Ishikawa (cell line): ENCODE measurements around the gene GPATCH3.

Source experiments
- CEBPB ChIP-seq: IDR thresholded peaks from 2 replicates; pipeline ENCODE4 v1.6.1; 2012
- CREB1 ChIP-seq: IDR thresholded peaks from 2 replicates; pipeline ENCODE4 v1.6.1; 2012; ENCODE audit warnings: low read depth
- EGR1 ChIP-seq: IDR thresholded peaks from 2 replicates; pipeline ENCODE4 v1.6.1; 2012
- EP300 ChIP-seq: IDR thresholded peaks from 2 replicates; pipeline ENCODE4 v1.6.1; 2012; ENCODE audit warnings: borderline replicate concordance
- FOXM1 ChIP-seq: IDR thresholded peaks from 2 replicates; pipeline ENCODE4 v1.6.1; 2012; ENCODE audit warnings: low read depth, borderline replicate concordance
- NFIC ChIP-seq: IDR thresholded peaks from 2 replicates; pipeline ENCODE4 v1.6.1; 2012
- RAD21 ChIP-seq: IDR thresholded peaks from 2 replicates; pipeline ENCODE4 v1.6.1; 2012; ENCODE audit warnings: low read depth
- TAF1 ChIP-seq: IDR thresholded peaks from 2 replicates; pipeline ENCODE4 v1.6.1; 2012; ENCODE audit warnings: low read depth, mild to moderate bottlenecking
- TCF12 ChIP-seq: IDR thresholded peaks from 2 replicates; pipeline ENCODE4 v1.6.1; 2012; ENCODE audit warnings: low read depth
- TEAD4 ChIP-seq: IDR thresholded peaks from 2 replicates; pipeline ENCODE4 v1.6.1; 2012
- YY1 ChIP-seq: IDR thresholded peaks from 2 replicates; pipeline ENCODE4 v1.6.1; 2012; ENCODE audit warnings: low read depth
- ZBTB7A ChIP-seq: IDR thresholded peaks from 2 replicates; pipeline ENCODE4 v1.6.1; 2012; ENCODE audit warnings: low read depth
- TF ChIP-seq, protein P1 (sequence below): IDR thresholded peaks from 2 replicates; pipeline ENCODE4 v1.6.1; 2012
- TF ChIP-seq, protein P2 (sequence below): IDR thresholded peaks from 2 replicates; pipeline ENCODE4 v1.6.1; 2012; ENCODE audit warnings: low read depth, mild to moderate bottlenecking
- TF ChIP-seq, protein P3 (sequence below): IDR thresholded peaks from 2 replicates; pipeline ENCODE4 v1.6.1; 2012

Gene GPATCH3

DNA sequence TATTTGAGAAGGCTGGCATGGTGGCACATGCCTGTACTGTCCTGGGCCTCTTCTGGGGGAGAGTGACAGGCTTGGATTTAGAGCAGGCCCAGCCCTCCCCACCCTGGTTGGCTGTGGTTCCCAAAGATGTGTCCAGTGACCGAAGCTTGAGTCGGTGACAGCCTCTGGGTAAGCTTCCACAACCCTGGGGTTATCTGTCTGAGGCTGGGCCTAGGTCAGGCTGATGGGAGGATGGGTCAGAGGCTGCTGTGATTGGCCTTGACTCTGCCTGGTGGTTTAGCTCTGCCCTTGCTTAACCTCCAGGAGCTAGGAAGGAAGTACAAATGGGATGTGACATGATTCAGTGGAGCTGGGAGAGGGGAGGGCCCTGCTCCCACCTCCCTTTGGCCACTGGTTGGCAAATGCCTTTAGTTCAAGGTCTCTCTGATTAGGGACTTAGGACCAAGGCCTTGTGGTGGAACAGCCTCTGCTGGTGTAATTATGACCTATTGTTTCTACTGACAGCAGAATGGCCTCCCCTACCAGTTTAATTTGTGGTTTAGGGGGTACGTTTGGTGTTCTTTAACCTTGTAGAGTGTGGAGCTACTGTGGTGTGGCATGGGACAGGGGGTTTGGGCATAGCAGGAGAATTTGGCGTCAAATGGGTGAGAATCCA lies 37.9 kb upstream of the GPATCH3 start:
- TF ChIP-seq RAD21 (no peak), EGR1 (no peak), ZBTB7A (no peak), TCF12 (no peak), TAF1 (no peak), YY1 (no peak), CREB1 (no peak), EP300 (no peak), TEAD4 (no peak), CEBPB (no peak), NFIC (no peak), FOXM1 (no peak)
- TF ChIP-seq, protein P1, sequence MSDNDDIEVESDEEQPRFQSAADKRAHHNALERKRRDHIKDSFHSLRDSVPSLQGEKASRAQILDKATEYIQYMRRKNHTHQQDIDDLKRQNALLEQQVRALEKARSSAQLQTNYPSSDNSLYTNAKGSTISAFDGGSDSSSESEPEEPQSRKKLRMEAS, result no peak
- TF ChIP-seq, protein P2, sequence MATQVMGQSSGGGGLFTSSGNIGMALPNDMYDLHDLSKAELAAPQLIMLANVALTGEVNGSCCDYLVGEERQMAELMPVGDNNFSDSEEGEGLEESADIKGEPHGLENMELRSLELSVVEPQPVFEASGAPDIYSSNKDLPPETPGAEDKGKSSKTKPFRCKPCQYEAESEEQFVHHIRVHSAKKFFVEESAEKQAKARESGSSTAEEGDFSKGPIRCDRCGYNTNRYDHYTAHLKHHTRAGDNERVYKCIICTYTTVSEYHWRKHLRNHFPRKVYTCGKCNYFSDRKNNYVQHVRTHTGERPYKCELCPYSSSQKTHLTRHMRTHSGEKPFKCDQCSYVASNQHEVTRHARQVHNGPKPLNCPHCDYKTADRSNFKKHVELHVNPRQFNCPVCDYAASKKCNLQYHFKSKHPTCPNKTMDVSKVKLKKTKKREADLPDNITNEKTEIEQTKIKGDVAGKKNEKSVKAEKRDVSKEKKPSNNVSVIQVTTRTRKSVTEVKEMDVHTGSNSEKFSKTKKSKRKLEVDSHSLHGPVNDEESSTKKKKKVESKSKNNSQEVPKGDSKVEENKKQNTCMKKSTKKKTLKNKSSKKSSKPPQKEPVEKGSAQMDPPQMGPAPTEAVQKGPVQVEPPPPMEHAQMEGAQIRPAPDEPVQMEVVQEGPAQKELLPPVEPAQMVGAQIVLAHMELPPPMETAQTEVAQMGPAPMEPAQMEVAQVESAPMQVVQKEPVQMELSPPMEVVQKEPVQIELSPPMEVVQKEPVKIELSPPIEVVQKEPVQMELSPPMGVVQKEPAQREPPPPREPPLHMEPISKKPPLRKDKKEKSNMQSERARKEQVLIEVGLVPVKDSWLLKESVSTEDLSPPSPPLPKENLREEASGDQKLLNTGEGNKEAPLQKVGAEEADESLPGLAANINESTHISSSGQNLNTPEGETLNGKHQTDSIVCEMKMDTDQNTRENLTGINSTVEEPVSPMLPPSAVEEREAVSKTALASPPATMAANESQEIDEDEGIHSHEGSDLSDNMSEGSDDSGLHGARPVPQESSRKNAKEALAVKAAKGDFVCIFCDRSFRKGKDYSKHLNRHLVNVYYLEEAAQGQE, result no peak
- TF ChIP-seq, protein P3, sequence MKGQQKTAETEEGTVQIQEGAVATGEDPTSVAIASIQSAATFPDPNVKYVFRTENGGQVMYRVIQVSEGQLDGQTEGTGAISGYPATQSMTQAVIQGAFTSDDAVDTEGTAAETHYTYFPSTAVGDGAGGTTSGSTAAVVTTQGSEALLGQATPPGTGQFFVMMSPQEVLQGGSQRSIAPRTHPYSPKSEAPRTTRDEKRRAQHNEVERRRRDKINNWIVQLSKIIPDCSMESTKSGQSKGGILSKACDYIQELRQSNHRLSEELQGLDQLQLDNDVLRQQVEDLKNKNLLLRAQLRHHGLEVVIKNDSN, result no peak

DNA sequence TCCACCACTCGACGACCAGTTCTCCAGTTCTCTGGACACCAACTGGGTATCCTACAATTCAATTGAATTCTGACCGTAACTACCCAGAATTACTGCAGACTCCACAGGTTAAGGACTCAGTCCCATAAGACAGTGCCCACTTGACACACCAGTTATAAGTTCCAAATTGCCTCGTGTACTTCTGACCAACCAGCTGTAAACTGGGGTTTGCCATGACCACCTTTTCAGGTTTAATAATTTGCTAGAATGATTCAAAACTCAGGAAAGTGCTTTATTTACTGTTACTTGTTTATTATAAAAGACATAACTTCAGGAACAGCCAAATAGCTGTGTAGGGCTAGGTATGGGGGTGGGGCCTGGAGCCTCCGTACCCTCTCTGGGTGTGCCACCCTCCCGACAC lies 36.6 kb upstream of the GPATCH3 start:
- TF ChIP-seq RAD21 (no peak), TEAD4 (no peak), CEBPB (no peak), NFIC (no peak), TCF12 (no peak), ZBTB7A (no peak), FOXM1 (no peak)

DNA sequence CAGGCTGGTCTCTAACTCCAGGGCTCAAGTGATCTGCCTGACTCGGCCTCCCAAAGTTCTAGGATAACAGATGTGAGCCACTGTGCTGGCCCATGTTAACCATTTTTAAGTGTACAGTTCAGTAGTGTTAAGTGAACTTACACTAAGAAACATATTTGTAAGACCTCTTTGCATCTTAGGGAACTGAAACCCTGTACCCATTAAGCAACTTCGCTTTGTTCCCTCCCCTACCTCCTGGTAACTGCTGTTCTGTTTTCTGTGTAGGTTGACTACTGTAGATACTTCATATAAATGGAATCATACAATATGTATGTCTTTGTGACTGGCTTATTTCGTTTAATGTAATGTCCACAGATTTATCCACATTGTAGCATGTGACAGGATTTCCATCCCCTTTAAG lies 32.3 kb upstream of the GPATCH3 start:
- TF ChIP-seq, protein P3, result no peak
- no peak for TF ChIP-seq EP300
- TF ChIP-seq CREB1, result no peak
- TF ChIP-seq EGR1, result no peak
- TF ChIP-seq, protein P1, result no peak
- TF ChIP-seq TCF12, result no peak
- no peak for TF ChIP-seq ZBTB7A
- no peak for TF ChIP-seq FOXM1
- TF ChIP-seq NFIC, result no peak
- TF ChIP-seq, protein P2, result no peak
- TF ChIP-seq YY1, result no peak
- TF ChIP-seq RAD21, result no peak
- TF ChIP-seq TAF1, result no peak
- TF ChIP-seq CEBPB, result no peak
- no peak for TF ChIP-seq TEAD4

DNA sequence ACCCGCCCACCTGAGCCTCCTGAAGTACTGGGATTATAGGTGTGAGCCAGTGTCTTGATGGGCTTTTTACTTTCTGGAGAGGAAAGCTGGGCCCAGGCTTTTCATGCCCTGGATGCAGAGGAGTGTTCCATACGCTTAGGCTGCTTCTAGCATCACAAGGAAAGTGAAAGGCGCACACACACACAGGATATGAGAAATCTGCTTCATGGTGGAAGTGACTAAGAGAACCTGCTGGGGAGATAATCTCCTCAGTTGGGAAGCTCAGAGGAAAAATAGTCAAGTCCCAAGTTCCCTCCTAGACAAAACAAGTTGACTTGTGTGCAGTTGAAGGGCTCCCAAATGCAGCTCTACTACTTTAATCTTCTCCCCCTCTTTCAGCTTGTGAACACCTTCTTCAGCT lies 23.4 kb upstream of the GPATCH3 start:
- TF ChIP-seq RAD21, result no peak
- TF ChIP-seq CEBPB, result no peak
- TF ChIP-seq, protein P3, result no peak
- TF ChIP-seq FOXM1, result no peak
- TF ChIP-seq, protein P1, result no peak
- TF ChIP-seq TEAD4, result no peak
- no peak for TF ChIP-seq EGR1
- TF ChIP-seq, protein P2, result no peak
- TF ChIP-seq TAF1, result no peak
- no peak for TF ChIP-seq CREB1
- no peak for TF ChIP-seq EP300
